Measurements from ENCODE around the gene ZBTB8OS.
"Not testable (repeated sequence)": the region's sequence is repeated elsewhere in the genome, so short reads cannot be mapped to it uniquely, and the experiment has no call there.

ZBTB8OS gene

GRCh38 chr1:32630173-32630572 is 20.2 kb downstream of the ZBTB8OS start:
- H3K36me3 ChIP-seq (ENCODE audit: control insufficient read depth in 1 of 2, insufficient read depth in 2 of 2, low read length in 2 of 2): peaks cover 10 to 37% of the 10 kb centered on the region in 2 donors
- not testable (repeated sequence) for H3K9me3 ChIP-seq (ENCODE audit: control insufficient read depth in 1 of 2, low read length in 2 of 2); H3K27ac ChIP-seq (ENCODE audit: low read depth, low read length); H3K27me3 ChIP-seq (ENCODE audit: control insufficient read depth in 1 of 2, insufficient read depth in 2 of 2, low read length in 2 of 2); H3K4me1 ChIP-seq (ENCODE audit: control insufficient read depth in 1 of 2, insufficient read depth in 2 of 2, low read length in 2 of 2); H3K9ac ChIP-seq (ENCODE audit: low read depth in 1 of 2, low read length in 2 of 2); H3K4me3 ChIP-seq (ENCODE audit: low read depth in 1 of 2, low read length in 2 of 2)

DNA sequence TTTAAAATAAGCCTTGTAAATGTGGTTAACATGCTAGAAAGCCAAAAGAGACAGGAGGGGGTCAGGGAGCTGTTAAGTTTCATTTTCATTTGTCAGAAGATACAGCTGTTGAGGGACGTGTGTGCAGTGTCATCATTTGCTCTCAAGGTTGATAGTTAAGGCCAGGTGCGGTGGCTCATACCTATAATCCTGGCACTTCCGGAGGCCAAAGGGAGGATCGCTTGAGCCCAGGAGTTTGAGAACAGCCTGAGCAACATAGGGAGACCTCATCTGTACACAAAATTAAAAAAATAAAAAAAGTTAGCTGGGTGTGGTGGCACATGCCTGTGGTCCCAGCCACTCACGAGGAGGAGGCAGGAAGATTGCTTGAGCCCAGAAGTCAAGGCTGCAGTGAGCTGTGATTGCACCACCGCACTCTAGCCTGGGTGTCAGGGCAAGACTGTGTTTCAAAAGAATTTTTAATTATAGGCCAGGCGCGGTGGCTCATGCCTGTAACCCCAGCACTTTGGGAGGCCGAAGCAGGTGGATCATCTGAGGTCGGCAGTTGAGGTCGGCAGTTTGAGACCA is 22.7 kb downstream of the ZBTB8OS start:
- Histone ChIP-seq H3K4me3 (ENCODE audit: low read depth in 1 of 2, low read length in 2 of 2) (no peak overlapping the region), H3K27ac (ENCODE audit: low read depth, low read length) (no peak overlapping the region), H3K36me3 (ENCODE audit: control insufficient read depth in 1 of 2, insufficient read depth in 2 of 2, low read length in 2 of 2) (peaks cover 8 to 25% of the 10 kb centered on the region in 2 donors), H3K27me3 (ENCODE audit: control insufficient read depth in 1 of 2, insufficient read depth in 2 of 2, low read length in 2 of 2) (no peaks in the 10 kb centered on the region), H3K9me3 (ENCODE audit: control insufficient read depth in 1 of 2, low read length in 2 of 2) (no peaks in the 10 kb centered on the region), H3K4me1 (ENCODE audit: control insufficient read depth in 1 of 2, insufficient read depth in 2 of 2, low read length in 2 of 2) (no peaks in the 10 kb centered on the region), H3K9ac (ENCODE audit: low read depth in 1 of 2, low read length in 2 of 2) (no peak overlapping the region)

DNA sequence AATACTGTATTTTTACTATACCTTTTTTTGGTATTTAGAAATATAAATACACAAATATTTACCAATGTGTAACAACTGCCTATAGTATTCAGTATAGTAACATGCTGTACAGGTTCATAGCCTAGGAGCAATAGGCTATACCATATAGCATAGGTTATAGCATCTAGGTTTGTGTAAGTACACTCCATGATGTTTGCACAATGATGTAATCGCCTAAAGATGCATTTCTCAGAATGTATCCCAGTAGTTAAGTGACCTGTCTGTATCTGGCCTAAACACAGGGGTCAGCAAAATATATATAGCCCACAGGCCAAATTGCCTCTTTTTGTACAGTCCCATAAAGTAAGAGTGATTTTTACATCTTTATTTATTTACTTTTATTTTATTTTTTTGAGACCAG is 24.2 kb downstream of the ZBTB8OS start:
- Histone ChIP-seq H3K9ac (ENCODE audit: low read depth in 1 of 2, low read length in 2 of 2) (no peak overlapping the region), H3K27ac (ENCODE audit: low read depth, low read length) (no peak overlapping the region), H3K9me3 (ENCODE audit: control insufficient read depth in 1 of 2, low read length in 2 of 2) (no peaks in the 10 kb centered on the region), H3K4me3 (ENCODE audit: low read depth in 1 of 2, low read length in 2 of 2) (no peak overlapping the region), H3K36me3 (ENCODE audit: control insufficient read depth in 1 of 2, insufficient read depth in 2 of 2, low read length in 2 of 2) (peaks cover 8 to 16% of the 10 kb centered on the region in 2 donors), H3K27me3 (ENCODE audit: control insufficient read depth in 1 of 2, insufficient read depth in 2 of 2, low read length in 2 of 2) (no peaks in the 10 kb centered on the region), H3K4me1 (ENCODE audit: control insufficient read depth in 1 of 2, insufficient read depth in 2 of 2, low read length in 2 of 2) (no peaks in the 10 kb centered on the region)

DNA sequence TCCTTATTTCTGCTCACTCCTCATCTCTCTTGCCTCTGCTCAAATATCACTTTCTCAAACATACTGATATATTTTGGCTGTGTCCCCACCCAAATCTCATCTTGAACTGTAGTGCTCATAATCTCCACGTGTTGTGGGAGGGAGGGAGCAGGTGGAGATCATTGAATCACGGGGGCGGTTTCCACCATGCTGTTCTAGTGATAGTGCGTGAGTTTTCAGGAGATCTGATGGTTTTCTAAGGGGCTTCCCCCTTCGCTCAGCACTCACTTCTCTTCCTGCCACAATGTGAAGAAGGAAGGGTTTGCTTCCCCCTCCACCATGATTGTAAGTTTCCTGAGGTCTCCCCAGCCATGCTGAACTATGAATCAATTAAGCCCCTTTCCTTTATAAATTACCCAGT is 26.6 kb downstream of the ZBTB8OS start:
- H3K4me3 ChIP-seq (ENCODE audit: low read depth in 1 of 2, low read length in 2 of 2): no peak overlapping the region
- H3K36me3 ChIP-seq (ENCODE audit: control insufficient read depth in 1 of 2, insufficient read depth in 2 of 2, low read length in 2 of 2): peaks cover 8 to 19% of the 10 kb centered on the region in 2 donors
- no peaks in the 10 kb centered on the region for H3K27me3 ChIP-seq (ENCODE audit: control insufficient read depth in 1 of 2, insufficient read depth in 2 of 2, low read length in 2 of 2)
- no peaks in the 10 kb centered on the region for H3K9me3 ChIP-seq (ENCODE audit: control insufficient read depth in 1 of 2, low read length in 2 of 2)
- no peaks in the 10 kb centered on the region for H3K4me1 ChIP-seq (ENCODE audit: control insufficient read depth in 1 of 2, insufficient read depth in 2 of 2, low read length in 2 of 2)
- H3K27ac ChIP-seq (ENCODE audit: low read depth, low read length): no peak overlapping the region
- H3K9ac ChIP-seq (ENCODE audit: low read depth in 1 of 2, low read length in 2 of 2): no peak overlapping the region

- Histone ChIP-seq H3K4me1 (ENCODE audit: control insufficient read depth in 1 of 2, insufficient read depth in 2 of 2, low read length in 2 of 2) (no peaks in the 10 kb centered on the region), H3K27me3 (ENCODE audit: control insufficient read depth in 1 of 2, insufficient read depth in 2 of 2, low read length in 2 of 2) (no peaks in the 10 kb centered on the region), H3K36me3 (ENCODE audit: control insufficient read depth in 1 of 2, insufficient read depth in 2 of 2, low read length in 2 of 2) (peaks cover 8 to 19% of the 10 kb centered on the region in 2 donors), H3K9me3 (ENCODE audit: control insufficient read depth in 1 of 2, low read length in 2 of 2) (no peaks in the 10 kb centered on the region), H3K9ac (ENCODE audit: low read depth in 1 of 2, low read length in 2 of 2) (no peak overlapping the region), H3K27ac (ENCODE audit: low read depth, low read length) (no peak overlapping the region), H3K4me3 (ENCODE audit: low read depth in 1 of 2, low read length in 2 of 2) (no peak overlapping the region)
Measured at GRCh38 chr1:32622806-32623681, 27.3 kb downstream of the ZBTB8OS start.

DNA sequence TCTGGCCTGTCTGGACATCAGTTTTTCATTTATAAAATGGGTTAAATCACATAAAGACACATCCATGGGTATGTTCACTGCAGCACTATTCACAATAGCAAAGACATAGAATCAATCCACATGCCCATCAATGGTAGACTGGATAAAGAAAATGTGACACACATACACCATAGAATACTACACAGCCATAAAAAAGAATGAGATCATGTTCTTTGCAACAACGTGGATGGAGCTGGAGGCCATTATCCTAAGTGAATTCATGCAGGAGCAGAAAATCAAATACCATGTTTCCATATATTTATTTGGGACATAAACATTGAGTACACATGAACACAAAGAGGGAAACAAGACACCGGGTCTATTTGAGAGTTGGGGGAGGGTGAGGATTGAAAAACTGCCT is 28.1 kb downstream of the ZBTB8OS start:
- Histone ChIP-seq H3K4me3 (ENCODE audit: low read depth in 1 of 2, low read length in 2 of 2) (no peak overlapping the region), H3K9me3 (ENCODE audit: control insufficient read depth in 1 of 2, low read length in 2 of 2) (no peaks in the 10 kb centered on the region), H3K27me3 (ENCODE audit: control insufficient read depth in 1 of 2, insufficient read depth in 2 of 2, low read length in 2 of 2) (no peaks in the 10 kb centered on the region), H3K4me1 (ENCODE audit: control insufficient read depth in 1 of 2, insufficient read depth in 2 of 2, low read length in 2 of 2) (no peaks in the 10 kb centered on the region), H3K27ac (ENCODE audit: low read depth, low read length) (no peak overlapping the region), H3K36me3 (ENCODE audit: control insufficient read depth in 1 of 2, insufficient read depth in 2 of 2, low read length in 2 of 2) (peaks cover 6 to 15% of the 10 kb centered on the region in 2 donors), H3K9ac (ENCODE audit: low read depth in 1 of 2, low read length in 2 of 2) (no peak overlapping the region)

DNA sequence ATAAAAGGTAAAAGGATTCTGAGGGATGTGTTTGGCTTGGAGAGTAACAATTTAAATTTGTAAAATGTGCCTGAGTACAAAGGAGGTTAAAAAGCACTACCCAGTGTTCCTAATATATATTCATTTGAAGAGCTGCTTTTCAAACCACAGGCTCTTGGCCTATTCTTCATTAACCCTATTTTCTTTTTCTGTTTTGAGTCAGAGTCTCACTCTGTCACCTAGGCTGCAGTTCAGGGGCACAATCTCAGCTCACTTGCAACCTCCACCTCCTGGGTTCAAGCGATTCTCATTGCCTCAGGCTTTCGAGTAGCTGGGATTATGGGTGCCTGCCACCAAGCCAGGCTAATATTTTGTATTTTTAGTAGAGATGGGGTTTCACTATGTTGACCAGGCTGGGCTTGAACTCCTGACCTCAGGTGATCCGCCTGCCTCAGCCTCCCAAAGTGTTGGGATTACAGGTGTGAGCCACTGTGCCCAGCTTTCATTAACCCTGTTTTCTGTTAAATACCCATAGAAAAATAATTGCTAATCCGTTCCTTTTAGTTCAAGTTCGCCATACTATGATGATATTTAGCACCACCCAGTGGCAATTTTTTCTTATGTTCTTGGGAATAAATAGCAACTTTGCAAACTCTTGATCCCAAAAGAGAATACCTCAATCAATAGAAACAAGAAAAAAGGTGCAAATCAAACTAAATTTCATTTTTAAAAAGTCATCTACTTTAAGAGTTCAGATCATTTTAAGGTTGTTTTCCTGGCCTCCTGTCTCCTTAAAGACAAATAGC is 30.5 kb downstream of the ZBTB8OS start:
- no peaks in the 10 kb centered on the region for H3K4me1 ChIP-seq (ENCODE audit: control insufficient read depth in 1 of 2, insufficient read depth in 2 of 2, low read length in 2 of 2)
- H3K9ac ChIP-seq (ENCODE audit: low read depth in 1 of 2, low read length in 2 of 2): no peak overlapping the region
- no peak overlapping the region for H3K27ac ChIP-seq (ENCODE audit: low read depth, low read length)
- peaks cover 2 to 4% of the 10 kb centered on the region in 2 donors for H3K36me3 ChIP-seq (ENCODE audit: control insufficient read depth in 1 of 2, insufficient read depth in 2 of 2, low read length in 2 of 2)
- no peaks in the 10 kb centered on the region for H3K9me3 ChIP-seq (ENCODE audit: control insufficient read depth in 1 of 2, low read length in 2 of 2)
- no peak overlapping the region for H3K4me3 ChIP-seq (ENCODE audit: low read depth in 1 of 2, low read length in 2 of 2)
- no peaks in the 10 kb centered on the region for H3K27me3 ChIP-seq (ENCODE audit: control insufficient read depth in 1 of 2, insufficient read depth in 2 of 2, low read length in 2 of 2)

DNA sequence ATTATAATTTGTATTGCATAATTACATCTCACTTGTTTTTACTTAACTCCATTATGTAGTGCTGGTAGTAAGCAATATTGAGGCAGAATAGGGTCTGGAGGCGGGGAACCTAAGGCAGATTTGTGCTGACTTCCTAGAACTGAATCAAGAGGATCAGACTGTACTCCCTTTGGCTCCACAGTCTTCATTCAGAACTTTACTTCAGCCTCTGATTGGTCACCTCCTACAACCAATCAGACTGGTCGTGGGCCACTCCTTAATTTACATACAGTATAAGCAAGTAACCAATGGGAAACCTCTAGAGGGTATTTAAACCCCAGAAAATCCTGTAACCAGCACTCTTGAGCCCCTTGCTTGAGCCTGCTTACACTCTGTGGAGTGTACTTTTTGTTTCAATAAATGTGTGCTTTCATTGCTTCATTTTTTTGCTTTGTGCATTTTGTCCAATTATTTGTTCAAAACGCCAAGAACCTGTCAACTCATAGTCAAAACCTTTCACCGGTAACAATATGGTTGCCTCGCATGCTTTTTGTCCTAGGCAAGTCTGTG is 31.6 kb downstream of the ZBTB8OS start:
- Histone ChIP-seq H3K9ac (ENCODE audit: low read depth in 1 of 2, low read length in 2 of 2) (no peak overlapping the region), H3K36me3 (ENCODE audit: control insufficient read depth in 1 of 2, insufficient read depth in 2 of 2, low read length in 2 of 2) (peaks cover 2 to 4% of the 10 kb centered on the region in 2 donors), H3K9me3 (ENCODE audit: control insufficient read depth in 1 of 2, low read length in 2 of 2) (no peaks in the 10 kb centered on the region), H3K27ac (ENCODE audit: low read depth, low read length) (no peak overlapping the region), H3K4me3 (ENCODE audit: low read depth in 1 of 2, low read length in 2 of 2) (no peak overlapping the region), H3K27me3 (ENCODE audit: control insufficient read depth in 1 of 2, insufficient read depth in 2 of 2, low read length in 2 of 2) (no peaks in the 10 kb centered on the region), H3K4me1 (ENCODE audit: control insufficient read depth in 1 of 2, insufficient read depth in 2 of 2, low read length in 2 of 2) (no peaks in the 10 kb centered on the region)

DNA sequence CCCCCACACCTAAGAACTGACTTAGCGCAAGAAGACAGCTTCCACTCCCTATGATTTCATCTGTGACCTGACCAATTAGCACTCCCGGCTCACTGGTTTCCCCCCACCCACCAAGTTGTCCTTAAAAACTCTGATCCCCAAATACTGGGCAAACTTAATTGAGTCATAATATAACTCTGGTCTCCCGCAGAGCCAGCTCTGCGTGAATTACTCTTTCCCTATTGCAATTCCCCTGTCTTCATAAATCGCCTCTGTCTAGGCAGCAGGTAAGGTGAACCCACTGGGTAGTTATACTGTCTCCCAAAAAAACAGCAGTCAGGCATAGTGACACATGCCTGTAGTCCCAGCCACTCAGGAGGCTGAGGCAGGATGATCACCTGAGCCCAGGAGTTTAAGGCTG is 36.9 kb downstream of the ZBTB8OS start:
- H3K9ac ChIP-seq (ENCODE audit: low read depth in 1 of 2, low read length in 2 of 2): no peak overlapping the region
- H3K9me3 ChIP-seq (ENCODE audit: control insufficient read depth in 1 of 2, low read length in 2 of 2): no peaks in the 10 kb centered on the region
- H3K27ac ChIP-seq (ENCODE audit: low read depth, low read length): no peak overlapping the region
- H3K27me3 ChIP-seq (ENCODE audit: control insufficient read depth in 1 of 2, insufficient read depth in 2 of 2, low read length in 2 of 2): no peaks in the 10 kb centered on the region
- H3K36me3 ChIP-seq (ENCODE audit: control insufficient read depth in 1 of 2, insufficient read depth in 2 of 2, low read length in 2 of 2): no peaks in the 10 kb centered on the region
- H3K4me3 ChIP-seq (ENCODE audit: low read depth in 1 of 2, low read length in 2 of 2): no peak overlapping the region
- peaks cover 0 to 6% of the 10 kb centered on the region in 2 donors for H3K4me1 ChIP-seq (ENCODE audit: control insufficient read depth in 1 of 2, insufficient read depth in 2 of 2, low read length in 2 of 2)

All from duodenal mucosa (tissue), 2 donors.